RWPE1 (cell line): ENCODE results near the gene DNM3.
A peak's percentile ranks its signal among the peaks of the same experiment; 100 is the strongest.

Experiments
- CTCF ChIA-PET: fragments of 350-600 bp; sonication (Branson Sonifier 250); formaldehyde crosslinking; extraction: SDS; loops from one replicate; lab custom pipeline; 2021; lab: Yijun Ruan, JAX
- POLR2A ChIA-PET: fragments of 400-600 bp; formaldehyde crosslinking; extraction: SDS; loops from one replicate; lab custom pipeline; 2020; ENCODE audit warnings: antibody characterized with exemption; ENCODE audit not compliant: low non-redundant PET; lab: Yijun Ruan, JAX
- DNase-seq: peaks from one replicate; pipeline ENCODE4 v3.0.0; 2012; ENCODE audit warnings: low spot score
- H3K27ac ChIP-seq: fragments of 450-650 bp; 2 replicates; pipeline ENCODE4 v1.5.1; 2017
- TF ChIP-seq, protein P1 (sequence below): fragments of 450-650 bp; conservative IDR thresholded peaks from 2 replicates; pipeline ENCODE4 v1.5.1; 2017; ENCODE audit warnings: low read depth, mild to moderate bottlenecking

DNM3 gene

DNA sequence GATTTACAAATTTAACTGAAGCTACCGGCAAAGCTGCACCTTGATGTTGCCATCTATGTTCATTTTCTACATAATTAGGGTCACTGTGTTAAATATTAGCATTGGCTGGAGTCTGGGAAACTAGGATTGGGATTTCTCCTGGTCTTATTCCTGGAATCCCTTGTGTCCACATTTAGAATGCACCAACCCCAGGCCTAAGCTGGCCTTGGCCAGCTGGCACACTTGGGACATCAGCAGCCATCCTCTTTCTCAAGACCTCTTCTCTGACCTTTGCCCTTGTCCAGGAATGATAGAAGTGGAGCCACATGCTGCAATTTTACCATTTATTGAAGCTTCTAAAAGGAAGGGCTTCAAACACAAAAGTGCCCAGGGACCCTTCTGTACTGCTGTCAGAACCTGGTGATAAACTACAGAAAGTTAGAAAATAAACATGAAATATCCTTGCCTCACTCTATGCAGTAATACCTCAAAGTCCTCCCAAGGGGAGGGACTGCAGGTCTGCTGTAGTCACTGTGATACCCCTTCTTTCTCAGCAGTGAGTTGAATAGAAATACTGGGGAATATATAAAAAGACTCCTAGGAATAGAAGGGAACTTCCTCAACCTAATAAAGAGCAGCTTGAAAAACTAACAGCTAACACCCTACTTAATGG lies 616.3 kb downstream of the DNM3 start:
- ChIA-PET POLR2A (no interaction called here), CTCF (no interaction called here)
- TF ChIP-seq, protein P1, sequence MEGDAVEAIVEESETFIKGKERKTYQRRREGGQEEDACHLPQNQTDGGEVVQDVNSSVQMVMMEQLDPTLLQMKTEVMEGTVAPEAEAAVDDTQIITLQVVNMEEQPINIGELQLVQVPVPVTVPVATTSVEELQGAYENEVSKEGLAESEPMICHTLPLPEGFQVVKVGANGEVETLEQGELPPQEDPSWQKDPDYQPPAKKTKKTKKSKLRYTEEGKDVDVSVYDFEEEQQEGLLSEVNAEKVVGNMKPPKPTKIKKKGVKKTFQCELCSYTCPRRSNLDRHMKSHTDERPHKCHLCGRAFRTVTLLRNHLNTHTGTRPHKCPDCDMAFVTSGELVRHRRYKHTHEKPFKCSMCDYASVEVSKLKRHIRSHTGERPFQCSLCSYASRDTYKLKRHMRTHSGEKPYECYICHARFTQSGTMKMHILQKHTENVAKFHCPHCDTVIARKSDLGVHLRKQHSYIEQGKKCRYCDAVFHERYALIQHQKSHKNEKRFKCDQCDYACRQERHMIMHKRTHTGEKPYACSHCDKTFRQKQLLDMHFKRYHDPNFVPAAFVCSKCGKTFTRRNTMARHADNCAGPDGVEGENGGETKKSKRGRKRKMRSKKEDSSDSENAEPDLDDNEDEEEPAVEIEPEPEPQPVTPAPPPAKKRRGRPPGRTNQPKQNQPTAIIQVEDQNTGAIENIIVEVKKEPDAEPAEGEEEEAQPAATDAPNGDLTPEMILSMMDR: no peak

DNA sequence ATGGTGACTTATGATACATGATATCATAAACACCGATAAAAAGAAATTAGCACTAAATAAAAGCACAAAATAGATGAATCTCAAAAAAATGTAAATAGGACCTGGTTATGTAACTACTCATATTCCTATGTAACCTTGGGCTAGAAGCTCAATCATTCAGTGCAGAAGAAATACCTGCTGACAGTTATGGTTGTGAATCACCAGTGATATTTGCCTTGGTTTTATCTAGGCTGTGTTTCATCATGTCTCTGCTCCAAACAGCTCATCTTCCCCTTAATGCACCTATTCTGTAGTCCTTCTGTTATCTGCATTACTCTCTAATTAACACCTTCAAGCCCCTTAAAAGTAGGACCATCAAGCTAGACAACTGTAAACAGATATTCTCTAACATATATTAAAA lies 618.9 kb downstream of the DNM3 start:
- ChIA-PET POLR2A (no interaction called here), CTCF (interaction anchor here (0.6 kb wide), 1 partner anchor 181 kb away, joined by 11 read pairs; no protein-coding TSS in a partner anchor)
- peak; percentile 52 for DNase-seq
- H3K27ac ChIP-seq: no peak overlapping the region
- TF ChIP-seq, protein P1: no peak

More for the DNA sequence above, 616.3 kb downstream of the DNM3 start:
- H3K27ac ChIP-seq: no peak overlapping the region
- no peak for DNase-seq

DNA sequence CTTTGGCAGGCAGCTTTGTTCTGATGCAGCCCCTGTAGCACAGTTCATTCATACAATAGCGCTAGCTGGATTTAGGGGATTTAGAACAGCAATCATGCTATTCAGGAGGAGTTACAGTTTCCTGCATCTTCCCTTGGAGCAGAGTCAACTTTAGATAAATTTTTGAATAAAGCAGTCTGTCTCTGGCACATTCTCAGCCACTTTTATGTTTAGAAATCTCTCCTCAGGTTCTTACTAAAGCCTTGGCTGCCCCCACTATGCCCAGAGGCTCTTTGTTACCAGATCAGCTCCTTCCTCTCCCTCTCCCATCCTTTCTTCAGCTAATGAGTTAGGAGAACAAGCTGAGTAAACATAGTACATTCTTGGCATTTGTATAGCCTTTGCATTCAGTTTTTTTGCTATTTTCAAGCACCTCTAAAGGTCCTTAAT lies 619.6 kb downstream of the DNM3 start:
- CTCF ChIA-PET: interaction anchor here (0.6 kb wide), 1 partner anchor 181 kb away, joined by 11 read pairs; no protein-coding TSS in a partner anchor
- TF ChIP-seq, protein P1: no peak
- POLR2A ChIA-PET: no interaction called here
- H3K27ac ChIP-seq: no peak overlapping the region
- no peak for DNase-seq
